Measurements from ENCODE around the gene GADD45G.

GADD45G gene

GRCh38 chr9:89649039-89649691, 44.4 kb downstream of the GADD45G start:
- no peak for FAIRE-seq
- TF ChIP-seq POLR2A (IDR thresholded peaks at IDR 0.05; ENCODE audit: low read depth, low read length), result no peak
- DNase-seq (ENCODE audit: insufficient read length, low spot score), result no peak

GRCh38 chr9:89654025-89654662, 49.3 kb downstream of the GADD45G start:
- FAIRE-seq (no peak), DNase-seq (ENCODE audit: insufficient read length, low spot score) (no peak)
- TF ChIP-seq POLR2A (IDR thresholded peaks at IDR 0.05; ENCODE audit: low read depth, low read length), result no peak

GRCh38 chr9:89655056-89655989, 50.5 kb downstream of the GADD45G start:
- FAIRE-seq (no peak), DNase-seq (ENCODE audit: insufficient read length, low spot score) (no peak)

More at GRCh38 chr9:89655056-89655989, 50.5 kb downstream of the GADD45G start:
- TF ChIP-seq POLR2A (IDR thresholded peaks at IDR 0.05; ENCODE audit: low read depth, low read length), result no peak

Data from H54 (cell line).